Measurements from ENCODE around the gene MAGEB17.

The MAGEB17 gene

DNA sequence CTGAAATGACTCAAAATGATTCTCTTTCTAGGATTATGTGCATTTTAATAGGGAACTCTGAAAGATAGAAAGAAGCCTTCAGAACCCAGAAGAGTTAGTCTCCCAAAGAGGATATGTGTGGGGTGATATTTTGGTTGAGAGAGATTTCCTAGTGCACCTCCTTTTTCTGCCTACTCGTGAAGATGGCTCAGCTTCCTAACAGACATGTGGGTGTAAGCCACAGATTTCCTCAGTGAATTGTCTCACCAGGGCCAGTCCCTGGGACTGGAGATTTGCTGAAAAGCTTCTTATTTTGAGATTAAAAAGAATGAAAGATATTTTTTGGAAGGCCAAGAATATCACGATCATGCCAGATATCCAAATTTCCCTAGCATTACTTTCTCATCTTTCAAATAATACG lies 42.8 kb downstream of the MAGEB17 start:
- DNase-seq (ENCODE audit: low read depth in 2 of 2) = no peak

GRCh38 chrX:16212024-16212423 lies 44.7 kb downstream of the MAGEB17 start:
- no peak for DNase-seq (ENCODE audit: low read depth in 2 of 2)

- no peak for DNase-seq (ENCODE audit: low read depth in 2 of 2)
Observed at GRCh38 chrX:16212436-16212835, 45.2 kb downstream of the MAGEB17 start.

DNA sequence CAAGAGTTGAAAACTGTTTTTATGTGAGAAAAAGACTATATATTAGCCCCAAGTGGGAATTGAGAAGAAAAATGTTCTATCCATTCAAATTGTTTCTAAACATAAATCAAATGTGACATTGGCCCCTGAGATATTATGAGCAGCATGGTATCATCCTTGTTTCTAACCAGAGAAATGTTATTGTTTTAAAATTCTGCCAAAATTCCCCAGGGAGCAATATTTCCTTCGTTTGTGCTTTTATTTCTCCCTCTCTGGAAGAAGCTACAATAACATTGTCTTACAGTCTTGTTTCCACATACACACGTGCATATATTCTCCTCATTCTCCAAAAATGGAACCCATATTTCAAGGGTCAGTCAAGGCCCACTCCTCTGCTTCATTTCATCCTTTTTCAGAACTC lies 46.7 kb downstream of the MAGEB17 start:
- no peak for DNase-seq (ENCODE audit: low read depth in 2 of 2)

DNA sequence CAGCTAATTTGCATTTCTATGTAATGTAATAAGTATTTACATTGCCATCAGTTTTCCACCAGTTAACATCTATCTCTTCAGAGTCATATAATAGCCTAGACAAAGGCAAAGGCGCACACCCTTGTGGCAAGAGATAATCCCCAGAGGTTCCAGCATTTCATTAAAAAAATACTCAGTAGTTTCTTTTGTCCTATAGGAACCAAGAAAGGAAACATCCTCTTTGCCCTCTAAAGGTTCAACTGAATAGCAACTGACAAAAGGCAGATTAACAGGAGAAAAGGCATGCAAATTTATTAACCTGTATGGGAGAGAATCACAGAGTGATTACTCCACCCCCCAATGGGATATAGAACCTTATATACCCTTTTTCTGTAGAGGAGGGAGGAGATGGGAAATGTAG lies 48.4 kb downstream of the MAGEB17 start:
- no peak for DNase-seq (ENCODE audit: low read depth in 2 of 2)
